Common myeloid progenitor, CD34-positive (primary cell): ENCODE data around the gene FNDC3A.

Experiments used
- CTCF ChIA-PET: fragments of 350-600 bp; sonication (Branson Sonifier 250); formaldehyde crosslinking; loops from one replicate; lab custom pipeline; 2021; ENCODE audit warnings: antibody characterized with exemption; lab: Charles Lee
- POLR2A ChIA-PET: fragments of 350-600 bp; sonication (Branson Sonifier 250); formaldehyde crosslinking; loops from one replicate; lab custom pipeline; 2021; ENCODE audit warnings: antibody characterized with exemption; lab: Charles Lee
- DNase-seq, 3 donors: peaks; one replicate each; pipeline versions ENCODE4 v3.0.0 to v3.0.0-alpha.2; 2013
- H3K27ac ChIP-seq, 2 experiments: 1 replicate in 1 of 2; 2 replicates in 1 of 2; pipeline ENCODE4 v1.7.0; 2013; ENCODE audit warnings: inconsistent platforms in 2 of 2, low read length in 2 of 2, mild to moderate bottlenecking in 2 of 2, low read depth in 1 of 2, moderate library complexity in 1 of 2; ENCODE audit not compliant: severe bottlenecking in 2 of 2, insufficient read depth in 1 of 2, poor library complexity in 1 of 2
- H3K27me3 ChIP-seq, 5 experiments: replicated peaks in 2 of 5; 1 replicate in 3 of 5; 2 replicates in 2 of 5; pipeline versions ENCODE4 v1.6.1 to v1.7.0; 2013; ENCODE audit warnings: low read length in 4 of 5, mild to moderate bottlenecking in 2 of 5, moderate library complexity in 2 of 5, inconsistent platforms in 1 of 5; ENCODE audit not compliant: insufficient read depth in 5 of 5, control insufficient read depth in 4 of 5
- H3K36me3 ChIP-seq, 4 experiments: 1 replicate in 2 of 4; 2 replicates in 2 of 4; pipeline versions ENCODE4 v1.6.1 to v1.7.0; 2013; ENCODE audit warnings: low read length in 3 of 4, control low read depth in 1 of 4, mild to moderate bottlenecking in 1 of 4; ENCODE audit not compliant: control insufficient read depth in 4 of 4, insufficient read depth in 4 of 4
- H3K4me1 ChIP-seq, 4 experiments: 1 replicate in 3 of 4; 2 replicates in 1 of 4; pipeline versions ENCODE4 v1.6.1 to v1.7.1; 2013; ENCODE audit warnings: low read length in 3 of 4, mild to moderate bottlenecking in 3 of 4, control low read depth in 1 of 4, inconsistent platforms in 1 of 4, moderate library complexity in 1 of 4; ENCODE audit not compliant: control insufficient read depth in 4 of 4, insufficient read depth in 4 of 4; ENCODE audit errors: control extremely low read depth in 1 of 4
- H3K4me3 ChIP-seq, 7 experiments: 1 replicate in 4 of 7; 2 replicates in 3 of 7; pipeline versions ENCODE4 v1.5.1 to v1.7.0; 2013; ENCODE audit warnings: mild to moderate bottlenecking in 7 of 7, low read length in 6 of 7, moderate library complexity in 6 of 7, inconsistent platforms in 2 of 7, low read depth in 2 of 7, control low read depth in 1 of 7; ENCODE audit not compliant: insufficient read depth in 4 of 7, control insufficient read depth in 1 of 7; ENCODE audit errors: extremely low read depth in 1 of 7
- H3K9me3 ChIP-seq, 5 experiments: 1 replicate in 4 of 5; 2 replicates in 1 of 5; pipeline versions ENCODE4 v1.6.1 to v1.7.1; 2013; ENCODE audit warnings: low read length in 4 of 5, mild to moderate bottlenecking in 2 of 5, inconsistent platforms in 1 of 5, low read depth in 1 of 5, moderate library complexity in 1 of 5; ENCODE audit not compliant: control insufficient read depth in 4 of 5, insufficient read depth in 2 of 5; ENCODE audit errors: control extremely low read depth in 1 of 5
- WGBS: methylation state at CpG from one replicate; pipeline ENCODE4 v1.1.5; 2013; ENCODE audit not compliant: insufficient coverage; 5-methylcytosine and 5-hydroxymethylcytosine counted together

FNDC3A gene

GRCh38 chr13:49241296-49241695 lies 265.6 kb downstream of the FNDC3A start:
- Histone ChIP-seq H3K4me1 (peaks cover 0 to under 1% (median 0%) of the 10 kb centered on the region in 4 experiments), H3K4me3 (no peak overlapping the region), H3K9me3 (peaks cover 0 to 4% (median 2%) of the 10 kb centered on the region in 5 experiments), H3K27me3 (no peaks in the 10 kb centered on the region), H3K36me3 (no peaks in the 10 kb centered on the region), H3K27ac (no peak overlapping the region)
- 98% methylated on average over 6 of the region's 7 CpGs for WGBS
- DNase-seq = no peak
- ChIA-PET POLR2A (no interaction called here), CTCF (interaction anchor here (0.9 to 5.2 kb wide), 4 partner anchors 11 to 80 kb away, joined by 3 to 85 read pairs (median 3); no protein-coding TSS in a partner anchor)

- Histone ChIP-seq H3K9me3 (peaks cover 0 to 4% (median 2%) of the 10 kb centered on the region in 5 experiments), H3K27ac (no peak overlapping the region), H3K36me3 (peaks cover 0 to 2% (median under 1%) of the 10 kb centered on the region in 4 experiments), H3K27me3 (no peaks in the 10 kb centered on the region), H3K4me1 (peaks cover 14 to 30% (median 19%) of the 10 kb centered on the region in 4 experiments), H3K4me3 (no peak overlapping the region)
- POLR2A ChIA-PET = no interaction called here
- DNase-seq = no peak
- CTCF ChIA-PET = interaction anchor here (0.8 to 4.0 kb wide), 5 partner anchors 14 to 36 kb away, joined by 3 to 48 read pairs (median 3); no protein-coding TSS in a partner anchor
Measured at GRCh38 chr13:49245101-49245500, 269.4 kb downstream of the FNDC3A start.

GRCh38 chr13:49246850-49247642 lies 271.3 kb downstream of the FNDC3A start:
- 0% methylated on average over 2 of the region's 4 CpGs for WGBS
- ChIA-PET POLR2A (interaction anchor here (0.7 kb wide), 1 partner anchor 18 kb away, joined by 4 read pairs; no protein-coding TSS in a partner anchor), CTCF (interaction anchor here (0.7 to 3.0 kb wide), 10 partner anchors 11 to 40 kb away, joined by 3 to 29 read pairs (median 4); no protein-coding TSS in a partner anchor)
- Histone ChIP-seq H3K9me3 (peaks cover 0 to 4% (median 2%) of the 10 kb centered on the region in 5 experiments), H3K27me3 (no peaks in the 10 kb centered on the region), H3K4me1 (peaks cover 18 to 50% (median 29%) of the 10 kb centered on the region in 4 experiments), H3K4me3 (peak overlapping the region; percentile 83 to 100 (median 96)), H3K36me3 (peaks cover 0 to 6% (median 2%) of the 10 kb centered on the region in 4 experiments), H3K27ac (peak overlapping the region; percentile 90 to 96)
- DNase-seq = peak in 1 of 3 donors; percentile 24

GRCh38 chr13:49247643-49248621 lies 272.2 kb downstream of the FNDC3A start, which contains the start of gene CDADC1:
CDADC1 (plus strand) TSS chr13:49247925; CDS start chr13:49248038, 113 bp downstream.
- peak within 1 kb of the TSS; percentile 90 to 96 for H3K27ac ChIP-seq
- H3K36me3 ChIP-seq = peaks cover 0 to 6% (median 2%) of the 10 kb centered on the region in 4 experiments
- peak; percentile 96 to 97 (median 97) for DNase-seq
- CTCF ChIA-PET = interaction anchor here (0.6 to 3.0 kb wide), 16 partner anchors 8 to 361 kb away, joined by 3 to 29 read pairs (median 5); no protein-coding TSS in a partner anchor
- peaks cover 21 to 59% (median 31%) of the 10 kb centered on the region in 4 experiments for H3K4me1 ChIP-seq
- H3K4me3 ChIP-seq = peak within 1 kb of the TSS; percentile 83 to 100 (median 96)
- 0% methylated on average over 55 of the region's 56 CpGs for WGBS
- POLR2A ChIA-PET = interaction anchor here (0.7 kb wide), 2 partner anchors 17 to 33 kb away, joined by 4 to 5 read pairs; no protein-coding TSS in a partner anchor
- H3K27me3 ChIP-seq = no peaks in the 10 kb centered on the region
- H3K9me3 ChIP-seq = peaks cover 0 to 1% (median 0%) of the 10 kb centered on the region in 5 experiments

- Histone ChIP-seq H3K4me1 (peaks cover 27 to 66% (median 36%) of the 10 kb centered on the region in 4 experiments), H3K36me3 (peaks cover 0 to 6% (median 2%) of the 10 kb centered on the region in 4 experiments), H3K27ac (peak overlapping the region; percentile 90 to 96), H3K27me3 (no peaks in the 10 kb centered on the region), H3K4me3 (peak overlapping the region; percentile 83 to 100 (median 96)), H3K9me3 (no peaks in the 10 kb centered on the region)
- ChIA-PET CTCF (interaction anchor here (0.6 to 3.0 kb wide), 13 partner anchors 9 to 360 kb away, joined by 3 to 29 read pairs (median 5); no protein-coding TSS in a partner anchor), POLR2A (no interaction called here)
- DNase-seq = no peak
- 3% methylated on average over 6 of the region's 6 CpGs for WGBS
Measured at GRCh38 chr13:49248622-49249002, 272.9 kb downstream of the FNDC3A start.

- H3K4me1 ChIP-seq = peaks cover 32 to 87% (median 45%) of the 10 kb centered on the region in 4 experiments
- peak in 2 of 3 donors; percentile 54 to 73 for DNase-seq
- peak overlapping the region; percentile 69 to 96 for H3K27ac ChIP-seq
- H3K36me3 ChIP-seq = peaks cover 11 to 21% (median 12%) of the 10 kb centered on the region in 4 experiments
- H3K27me3 ChIP-seq = no peaks in the 10 kb centered on the region
- no peaks in the 10 kb centered on the region for H3K9me3 ChIP-seq
- POLR2A ChIA-PET = no interaction called here
- 50% methylated on average over 2 of the region's 5 CpGs for WGBS
- CTCF ChIA-PET = interaction anchor here (1.4 to 5.9 kb wide), 4 partner anchors 10 to 28 kb away, joined by 4 to 53 read pairs (median 11); no protein-coding TSS in a partner anchor
- H3K4me3 ChIP-seq = peak overlapping the region in 2 of 7 experiments; percentile 50 to 83
Measured at GRCh38 chr13:49251326-49251725, 275.6 kb downstream of the FNDC3A start.
